ENCODE measurements around the gene SPINDOC. TPM values are rescaled to one million over a fixed set of nuclear protein-coding genes. Genes with fewer than 3 reads are reported as not detected.

SPINDOC gene
- total and polyA plus RNA-seq, 2 experiments from 2014 or later: 0.86 to 15.3 TPM

- H3F3A ChIP-seq (ENCODE audit: insufficient read depth): no peaks in the 10 kb centered on the region
- WGBS, 2 experiments (ENCODE audit: low coverage in 1 of 2, low lambda C conversion rate in 2 of 2, missing lambda C conversion rate in 2 of 2): 97 to 100% methylated on average over 2 of the region's 2 CpGs
- TF ChIP-seq EZH2 (IDR thresholded peaks at IDR 0.05; ENCODE audit: insufficient read depth, poor library complexity, severe bottlenecking): no peak
- no peak for TF ChIP-seq EZH2phosphoT487 (IDR thresholded peaks at IDR 0.05; ENCODE audit: insufficient read depth, low read depth)
- no peak overlapping the region for H3K4me3 ChIP-seq
- no peak overlapping the region for H3K9ac ChIP-seq
- in situ Hi-C loops (cut with MboI): no loop called here
- no peaks in the 10 kb centered on the region for H3K79me2 ChIP-seq (ENCODE audit: insufficient read depth)
- no peaks in the 10 kb centered on the region for H4K20me1 ChIP-seq (ENCODE audit: insufficient read depth)
- H3K9me3 ChIP-seq (ENCODE audit: low read depth): no peaks in the 10 kb centered on the region
- DNase-seq: no peak
- H2AFZ ChIP-seq: no peak overlapping the region
- H3K4me2 ChIP-seq (ENCODE audit: unreplicated experiment): no peak overlapping the region
- H3K9me2 ChIP-seq (ENCODE audit: insufficient read depth): no peaks in the 10 kb centered on the region
- H3K27me3 ChIP-seq (replicated peaks; ENCODE audit: insufficient read depth): no peaks in the 10 kb centered on the region
- no peaks in the 10 kb centered on the region for H3K36me3 ChIP-seq (ENCODE audit: low read depth)
- H3K4me1 ChIP-seq (ENCODE audit: insufficient read depth): no peaks in the 10 kb centered on the region; the same call in 1 of the 2 replicates
- H3K27ac ChIP-seq: no peak overlapping the region
Observed at GRCh38 chr11:63779039-63779438, 34.2 kb upstream of the SPINDOC start.

- Histone ChIP-seq H3F3A (ENCODE audit: insufficient read depth) (no peaks in the 10 kb centered on the region), H3K27ac (no peak overlapping the region), H3K4me2 (ENCODE audit: unreplicated experiment) (no peak overlapping the region), H4K20me1 (ENCODE audit: insufficient read depth) (no peaks in the 10 kb centered on the region), H3K79me2 (ENCODE audit: insufficient read depth) (no peaks in the 10 kb centered on the region), H3K4me3 (no peak overlapping the region), H3K27me3 (replicated peaks; ENCODE audit: insufficient read depth) (no peaks in the 10 kb centered on the region), H3K9me3 (ENCODE audit: low read depth) (no peaks in the 10 kb centered on the region), H3K36me3 (ENCODE audit: low read depth) (no peaks in the 10 kb centered on the region), H3K9ac (no peak overlapping the region), H3K9me2 (ENCODE audit: insufficient read depth) (no peaks in the 10 kb centered on the region), H3K4me1 (ENCODE audit: insufficient read depth) (no peaks in the 10 kb centered on the region; the same call in 1 of the 2 replicates), H2AFZ (no peak overlapping the region)
- WGBS, 2 experiments (ENCODE audit: low coverage in 1 of 2, low lambda C conversion rate in 2 of 2, missing lambda C conversion rate in 2 of 2): 90 to 93% methylated on average over 6 of the region's 6 CpGs
- in situ Hi-C loops (cut with MboI): no loop called here
- DNase-seq: no peak
- TF ChIP-seq EZH2 (IDR thresholded peaks at IDR 0.05; ENCODE audit: insufficient read depth, poor library complexity, severe bottlenecking) (no peak), EZH2phosphoT487 (IDR thresholded peaks at IDR 0.05; ENCODE audit: insufficient read depth, low read depth) (no peak)
Observed at GRCh38 chr11:63782749-63783148, 30.5 kb upstream of the SPINDOC start.

- H3K27me3 ChIP-seq (replicated peaks; ENCODE audit: insufficient read depth): no peaks in the 10 kb centered on the region
- in situ Hi-C loops (cut with MboI): no loop called here
- 54 to 73% methylated on average over 4 to 7 of the region's 7 CpGs for WGBS, 2 experiments (ENCODE audit: low coverage in 1 of 2, low lambda C conversion rate in 2 of 2, missing lambda C conversion rate in 2 of 2)
Observed at GRCh38 chr11:63783925-63784592, 29.2 kb upstream of the SPINDOC start.

GRCh38 chr11:63785823-63786222 is 27.4 kb upstream of the SPINDOC start:
- H3K79me2 ChIP-seq (ENCODE audit: insufficient read depth): no peaks in the 10 kb centered on the region
- H3K27me3 ChIP-seq (replicated peaks; ENCODE audit: insufficient read depth): no peaks in the 10 kb centered on the region
- no peaks in the 10 kb centered on the region for H3F3A ChIP-seq (ENCODE audit: insufficient read depth)
- H4K20me1 ChIP-seq (ENCODE audit: insufficient read depth): no peaks in the 10 kb centered on the region
- H2AFZ ChIP-seq: no peak overlapping the region
- no peak overlapping the region for H3K9ac ChIP-seq
- H3K4me3 ChIP-seq: no peak overlapping the region
- no peaks in the 10 kb centered on the region for H3K4me1 ChIP-seq (ENCODE audit: insufficient read depth)
- WGBS, 2 experiments (ENCODE audit: low coverage in 1 of 2, low lambda C conversion rate in 2 of 2, missing lambda C conversion rate in 2 of 2): 17 to 26% methylated on average over 1 of the region's 1 CpG
- no peak overlapping the region for H3K27ac ChIP-seq
- in situ Hi-C loops (cut with MboI): no loop called here
- no peak overlapping the region for H3K4me2 ChIP-seq (ENCODE audit: unreplicated experiment)
- no peak for DNase-seq
- H3K9me3 ChIP-seq (ENCODE audit: low read depth): no peaks in the 10 kb centered on the region
- TF ChIP-seq EZH2phosphoT487 (IDR thresholded peaks at IDR 0.05; ENCODE audit: insufficient read depth, low read depth): no peak
- TF ChIP-seq EZH2 (IDR thresholded peaks at IDR 0.05; ENCODE audit: insufficient read depth, poor library complexity, severe bottlenecking): no peak
- H3K9me2 ChIP-seq (ENCODE audit: insufficient read depth): no peaks in the 10 kb centered on the region
- H3K36me3 ChIP-seq (ENCODE audit: low read depth): no peaks in the 10 kb centered on the region

More at GRCh38 chr11:63783925-63784592, 29.2 kb upstream of the SPINDOC start:
- no peak overlapping the region for H2AFZ ChIP-seq
- no peaks in the 10 kb centered on the region for H3K79me2 ChIP-seq (ENCODE audit: insufficient read depth)
- no peak overlapping the region for H3K27ac ChIP-seq
- no peaks in the 10 kb centered on the region for H3F3A ChIP-seq (ENCODE audit: insufficient read depth)
- H3K4me1 ChIP-seq (ENCODE audit: insufficient read depth): no peaks in the 10 kb centered on the region; the same call in 1 of the 2 replicates
- no peaks in the 10 kb centered on the region for H3K36me3 ChIP-seq (ENCODE audit: low read depth)
- no peak overlapping the region for H3K4me2 ChIP-seq (ENCODE audit: unreplicated experiment)
- no peak overlapping the region for H3K9ac ChIP-seq
- H4K20me1 ChIP-seq (ENCODE audit: insufficient read depth): no peaks in the 10 kb centered on the region
- DNase-seq: no peak
- no peaks in the 10 kb centered on the region for H3K9me2 ChIP-seq (ENCODE audit: insufficient read depth)
- H3K4me3 ChIP-seq: no peak overlapping the region
- TF ChIP-seq EZH2 (IDR thresholded peaks at IDR 0.05; ENCODE audit: insufficient read depth, poor library complexity, severe bottlenecking): no peak
- TF ChIP-seq EZH2phosphoT487 (IDR thresholded peaks at IDR 0.05; ENCODE audit: insufficient read depth, low read depth): no peak
- no peaks in the 10 kb centered on the region for H3K9me3 ChIP-seq (ENCODE audit: low read depth)
